ENCODE measurements around the gene KCNS1. TPM values are rescaled to one million over a fixed set of nuclear protein-coding genes. Genes with fewer than 3 reads are reported as not detected.

Gene KCNS1
- total and polyA plus RNA-seq, 3 donors from 2014 or later, result 2.1 to 7.7 (median 4.6) TPM

GRCh38 chr20:45052698-45053429 is 48.1 kb downstream of the KCNS1 start:
- no peak overlapping the region for H3K4me3 ChIP-seq
- H3K27me3 ChIP-seq, result no peaks in the 10 kb centered on the region
- no peaks in the 10 kb centered on the region for H3K4me1 ChIP-seq
- H3K27ac ChIP-seq, result no peak overlapping the region
- no peaks in the 10 kb centered on the region for H3K36me3 ChIP-seq (ENCODE audit: low read depth, missing control alignments)
- no peaks in the 10 kb centered on the region for H3K9me3 ChIP-seq
- intact Hi-C loops (cut with DNase I; ENCODE audit: low total_unique reads), result no loop called here
- no peak for DNase-seq
- 71 to 72% methylated on average over 7 of the region's 7 CpGs for WGBS, 2 donors
- TF ChIP-seq POLR2A (IDR thresholded peaks at IDR 0.05), result no peak
- no peak for TF ChIP-seq CTCF (IDR thresholded peaks at IDR 0.05)

GRCh38 chr20:45051204-45052060 is 49.5 kb downstream of the KCNS1 start:
- no peaks in the 10 kb centered on the region for H3K27me3 ChIP-seq
- no peaks in the 10 kb centered on the region for H3K36me3 ChIP-seq (ENCODE audit: low read depth, missing control alignments)
- no peaks in the 10 kb centered on the region for H3K9me3 ChIP-seq
- 89 to 95% methylated on average over 3 of the region's 3 CpGs for WGBS, 2 donors
- intact Hi-C loops (cut with DNase I; ENCODE audit: low total_unique reads), result no loop called here
- no peak overlapping the region for H3K4me3 ChIP-seq
- TF ChIP-seq POLR2A (IDR thresholded peaks at IDR 0.05) (no peak), CTCF (IDR thresholded peaks at IDR 0.05) (no peak)
- no peaks in the 10 kb centered on the region for H3K4me1 ChIP-seq
- no peak for DNase-seq
- H3K27ac ChIP-seq, result no peak overlapping the region

- DNase-seq, result no peak
- no peak overlapping the region for H3K4me3 ChIP-seq
- TF ChIP-seq POLR2A (IDR thresholded peaks at IDR 0.05) (no peak), CTCF (IDR thresholded peaks at IDR 0.05) (no peak)
- no peak overlapping the region for H3K27ac ChIP-seq
- no peaks in the 10 kb centered on the region for H3K9me3 ChIP-seq
- H3K4me1 ChIP-seq, result no peaks in the 10 kb centered on the region
- no peaks in the 10 kb centered on the region for H3K27me3 ChIP-seq
- WGBS, 2 donors, result 59 to 63% methylated on average over 5 of the region's 5 CpGs
- H3K36me3 ChIP-seq (ENCODE audit: low read depth, missing control alignments), result no peaks in the 10 kb centered on the region
- intact Hi-C loops (cut with DNase I; ENCODE audit: low total_unique reads), result no loop called here
These were observed 50.9 kb downstream of the KCNS1 start for GRCh38 chr20:45049904-45050471.

GRCh38 chr20:45049438-45049837 is 51.5 kb downstream of the KCNS1 start:
- no peaks in the 10 kb centered on the region for H3K9me3 ChIP-seq
- TF ChIP-seq CTCF (IDR thresholded peaks at IDR 0.05) (no peak), POLR2A (IDR thresholded peaks at IDR 0.05) (no peak)
- no peaks in the 10 kb centered on the region for H3K4me1 ChIP-seq
- WGBS, 2 donors, result 87 to 89% methylated on average over 3 of the region's 3 CpGs
- intact Hi-C loops (cut with DNase I; ENCODE audit: low total_unique reads), result no loop called here
- no peak overlapping the region for H3K4me3 ChIP-seq
- H3K27me3 ChIP-seq, result no peaks in the 10 kb centered on the region
- no peak overlapping the region for H3K27ac ChIP-seq
- no peak for DNase-seq
- H3K36me3 ChIP-seq (ENCODE audit: low read depth, missing control alignments), result no peaks in the 10 kb centered on the region
